HepG2 (cell line): ENCODE data around the gene PDK1. TPM values are rescaled to one million over a fixed set of nuclear protein-coding genes. Genes with fewer than 3 reads are reported as not detected.
A peak's percentile ranks its signal among the peaks of the same experiment; 100 is the strongest.

Experiments used
- CBX2 ChIP-seq, 2 experiments: fragments of 200-600 bp in 1 of 2; sonication (generic); formaldehyde crosslinking in 1 of 2; IDR thresholded peaks; 2 replicates each; pipeline versions ENCODE4 v1.7.0 to v1.8.1; 2018 to 2022; ENCODE audit warnings: low read depth in 2 of 2, low read length in 1 of 2, mild to moderate bottlenecking in 1 of 2, missing genetic modification reagents in 1 of 2
- CTCF ChIP-seq: sonication (generic); formaldehyde crosslinking; IDR thresholded peaks from 2 replicates; pipeline ENCODE4 v1.5.0; 2020; ENCODE audit warnings: mild to moderate bottlenecking, missing genetic modification reagents, moderate library complexity
- EED ChIP-seq: sonication (generic); formaldehyde crosslinking; IDR thresholded peaks from 2 replicates; pipeline ENCODE4 v1.5.0; 2020; ENCODE audit warnings: mild to moderate bottlenecking, missing genetic modification reagents
- FOXJ3 ChIP-seq: sonication (generic); formaldehyde crosslinking; IDR thresholded peaks from 2 replicates; pipeline ENCODE4 v1.4.0; 2020; ENCODE audit warnings: missing genetic modification reagents, mild to moderate bottlenecking, borderline replicate concordance
- HNRNPL ChIP-seq: fragments of 200-400 bp; formaldehyde crosslinking; IDR thresholded peaks from 2 replicates; pipeline ENCODE4 v1.6.1; 2017; ENCODE audit warnings: mild to moderate bottlenecking, low read depth, low read length
- RAD21 ChIP-seq: fragments of 450-650 bp; formaldehyde crosslinking; IDR thresholded peaks from 2 replicates; pipeline ENCODE4 v1.5.0; 2020; ENCODE audit warnings: mild to moderate bottlenecking
- RARG ChIP-seq: sonication (generic); formaldehyde crosslinking; IDR thresholded peaks from 2 replicates; pipeline ENCODE4 v1.4.0; 2020; ENCODE audit warnings: low read depth, mild to moderate bottlenecking, missing genetic modification reagents
- RERE ChIP-seq: IDR thresholded peaks from 2 replicates; pipeline ENCODE4 v1.6.1; 2016; ENCODE audit warnings: low read depth, missing genetic modification reagents, missing compliant biosample characterization
- TIGD3 ChIP-seq: sonication (generic); formaldehyde crosslinking; IDR thresholded peaks from 2 replicates; pipeline ENCODE4 v1.5.1; 2020; ENCODE audit warnings: mild to moderate bottlenecking, missing genetic modification reagents, borderline replicate concordance
- TRIM22 ChIP-seq: fragments of 450-650 bp; IDR thresholded peaks from 2 replicates; pipeline ENCODE4 v1.6.1; 2017
- USF2 ChIP-seq, 2 experiments: sonication (generic) in 1 of 2; formaldehyde crosslinking in 1 of 2; IDR thresholded peaks; 2 replicates each; pipeline versions ENCODE4 v1.5.1 to v1.6.1; 2011 to 2020; ENCODE audit warnings: borderline replicate concordance in 1 of 2, low read depth in 1 of 2, low read length in 1 of 2, mild to moderate bottlenecking in 1 of 2, missing genetic modification reagents in 1 of 2, moderate library complexity in 1 of 2
- ZFAT ChIP-seq: sonication (generic); formaldehyde crosslinking; conservative IDR thresholded peaks from 2 replicates; pipeline ENCODE4 v1.8.1; 2023; ENCODE audit warnings: missing genetic modification reagents, inconsistent platforms
- ZNF331 ChIP-seq: sonication (generic); formaldehyde crosslinking; IDR thresholded peaks from 2 replicates; pipeline ENCODE4 v1.4.0; 2020; ENCODE audit warnings: missing genetic modification reagents
- ZNF558 ChIP-seq: sonication (generic); formaldehyde crosslinking; IDR thresholded peaks from 2 replicates; pipeline ENCODE4 v1.9.0; 2022; ENCODE audit warnings: mild to moderate bottlenecking, missing genetic modification reagents, borderline replicate concordance
- ZSCAN12 ChIP-seq: sonication (generic); formaldehyde crosslinking; IDR thresholded peaks from 2 replicates; pipeline ENCODE4 v1.9.0; 2021; ENCODE audit warnings: mild to moderate bottlenecking, missing genetic modification reagents
- polyA plus RNA-seq, 8 experiments: library from polyadenylated mRNA; depleted of rRNA in 3 of 8; stranded (reverse) in 7 of 8; unstranded in 1 of 8; fragments of >200 nt; fragmentation: Illumina TruSeq in 4 of 8; extraction: Trizol in 4 of 8; gene quantifications; 2 replicates each; pipeline versions ENCODE4 v1.2.1 to v1.2.3, GENCODE V29; 2011 to 2016; ENCODE audit warnings: low read depth in 4 of 8, missing spikeins in 1 of 8, mixed read lengths in 1 of 8; ENCODE audit not compliant: insufficient read depth in 1 of 8
- total RNA-seq, 5 experiments: library from RNA; depleted of rRNA; stranded (reverse); fragments of >200 nt; fragmentation: Illumina TruSeq; extraction: Trizol; gene quantifications; 2 replicates each; pipeline ENCODE4 v1.2.3, GENCODE V29; 2016; ENCODE audit warnings: low read depth in 1 of 5

PDK1 gene
- total and polyA plus RNA-seq, 2 of the 13 experiments (the other 11 are each of a cell fraction or from before 2014, with no cell fraction given) = 11.9 to 96.9 TPM

- TF ChIP-seq USF2 (IDR thresholded peaks at IDR 0.05; ENCODE audit: low read depth, low read length) (no peak), USF2 (CRISPR knock-in tag; IDR thresholded peaks at IDR 0.05; ENCODE audit: borderline replicate concordance) (no peak), FOXJ3 (CRISPR knock-in tag) (0 out of 2 replicates have a peak, but pooled peaks have one; percentile 59), TIGD3 (CRISPR knock-in tag) (no peak), RERE (CRISPR knock-in tag) (no peak), TRIM22 (no peak), ZNF558 (CRISPR knock-in tag) (0 out of 2 replicates have a peak, but pooled peaks have one; percentile 4), RARG (CRISPR knock-in tag) (no peak), EED (CRISPR knock-in tag) (no peak), ZSCAN12 (CRISPR knock-in tag) (no peak), ZNF331 (CRISPR knock-in tag) (no peak), CBX2 (IDR thresholded peaks at IDR 0.05; ENCODE audit: low read depth, low read length) (peak; percentile 72; the same call in 1 of the 2 replicates), CBX2 (CRISPR knock-in tag; IDR thresholded peaks at IDR 0.05; ENCODE audit: low read depth) (no peak), CTCF (no peak), ZFAT (CRISPR knock-in tag) (no peak), HNRNPL (no peak), RAD21 (CRISPR knock-in tag) (no peak)
Measured at GRCh38 chr2:172555272-172555521, 693 bp upstream of the PDK1 start (continued).
